Naive thymus-derived CD4-positive, alpha-beta T cell (primary cell): Measurements from ENCODE around the gene CDH5. TPM values are rescaled to one million over a fixed set of nuclear protein-coding genes. Genes with fewer than 3 reads are reported as not detected.

Source experiments
- ATAC-seq: fragments of 150-1000 bp; cut with Tn5 transposase; 2 replicates; pipeline ENCODE4 v1.10.0; 2021; ENCODE audit warnings: mild to moderate bottlenecking, moderate library complexity
- CTCF ChIA-PET: fragments of 350-600 bp; sonication (Branson Sonifier 250); formaldehyde crosslinking; loops from one replicate; lab custom pipeline; 2021; ENCODE audit warnings: antibody characterized with exemption; lab: Charles Lee
- POLR2A ChIA-PET: fragments of 350-600 bp; sonication (Branson Sonifier 250); formaldehyde crosslinking; loops from one replicate; lab custom pipeline; 2021; ENCODE audit warnings: antibody characterized with exemption, inconsistent platforms; lab: Charles Lee
- DNase-seq, 9 donors: peaks; one replicate each; pipeline versions ENCODE4 v3.0.0 to v3.0.0-alpha.2; 2020 to 2022; ENCODE audit warnings: mixed read lengths in 1 of 9
- H3K27ac ChIP-seq: one replicate; pipeline ENCODE4 v1.7.0; 2013; ENCODE audit warnings: mild to moderate bottlenecking, low read depth, low read length, moderate library complexity
- H3K27me3 ChIP-seq, 2 donors: one replicate each; pipeline ENCODE4 v1.7.0; 2013; ENCODE audit warnings: low read length in 2 of 2, mild to moderate bottlenecking in 2 of 2, moderate library complexity in 2 of 2; ENCODE audit not compliant: control insufficient read depth in 2 of 2, insufficient read depth in 2 of 2
- H3K36me3 ChIP-seq, 3 experiments: 1 replicate in 2 of 3; 2 replicates in 1 of 3; pipeline ENCODE4 v1.7.0; 2013; ENCODE audit warnings: low read length in 3 of 3, mild to moderate bottlenecking in 3 of 3, moderate library complexity in 1 of 3; ENCODE audit not compliant: insufficient read depth in 3 of 3, control insufficient read depth in 2 of 3
- H3K4me1 ChIP-seq, 2 donors: one replicate each; pipeline ENCODE4 v1.7.0; 2013; ENCODE audit warnings: low read length in 2 of 2, mild to moderate bottlenecking in 2 of 2, moderate library complexity in 1 of 2; ENCODE audit not compliant: control insufficient read depth in 2 of 2, insufficient read depth in 2 of 2
- H3K4me3 ChIP-seq: 2 replicates; pipeline ENCODE4 v1.7.0; 2013; ENCODE audit warnings: mild to moderate bottlenecking, low read length
- H3K9me3 ChIP-seq, 3 experiments: 1 replicate in 2 of 3; 2 replicates in 1 of 3; pipeline ENCODE4 v1.7.0; 2013; ENCODE audit warnings: low read length in 3 of 3; ENCODE audit not compliant: control insufficient read depth in 2 of 3
- H3K27ac Mint-ChIP-seq, 9 donors: one replicate each; pipeline ENCODE4 v1.8.0; 2020 to 2022; ENCODE audit warnings: mixed read lengths in 9 of 9, mild to moderate bottlenecking in 8 of 9, moderate library complexity in 5 of 9, inconsistent platforms in 2 of 9
- H3K27me3 Mint-ChIP-seq, 5 donors: one replicate each; pipeline ENCODE4 v1.8.0; 2021 to 2022; ENCODE audit warnings: mixed read lengths in 5 of 5, mild to moderate bottlenecking in 1 of 5
- H3K36me3 Mint-ChIP-seq, 5 donors: one replicate each; pipeline ENCODE4 v1.8.0; 2020 to 2022; ENCODE audit warnings: mixed read lengths in 5 of 5, mild to moderate bottlenecking in 3 of 5, inconsistent platforms in 1 of 5
- H3K4me1 Mint-ChIP-seq, 7 donors: one replicate each; pipeline ENCODE4 v1.8.0; 2020 to 2022; ENCODE audit warnings: mixed read lengths in 7 of 7, mild to moderate bottlenecking in 3 of 7, inconsistent platforms in 1 of 7
- H3K4me3 Mint-ChIP-seq, 10 donors: one replicate each; pipeline ENCODE4 v1.8.0; 2020 to 2022; ENCODE audit warnings: mild to moderate bottlenecking in 10 of 10, mixed read lengths in 10 of 10, moderate library complexity in 6 of 10, inconsistent platforms in 2 of 10
- H3K9me3 Mint-ChIP-seq, 11 donors: one replicate each; pipeline ENCODE4 v1.8.0; 2020 to 2022; ENCODE audit warnings: mixed read lengths in 11 of 11, mild to moderate bottlenecking in 4 of 11, inconsistent platforms in 1 of 11, moderate library complexity in 1 of 11
- intact Hi-C, 2 donors: fragments of 100-400 bp; cut with micrococcal nuclease; formaldehyde crosslinking; loops; one replicate each; pipeline ENCODE4 v1.15.1; 2023
- polyA plus RNA-seq, 2 donors: library from polyadenylated mRNA; unstranded; fragments of 300-500 nt; fragmentation: Illumina TruSeq; gene quantifications; one replicate each; pipeline ENCODE4 v1.2.3, GENCODE V29; 2021
- total RNA-seq, 6 experiments: library from RNA in 5 of 6; stranded (reverse) in 5 of 6; gene quantifications; 1 replicate in 5 of 6; 2 replicates in 1 of 6; pipeline ENCODE4 v1.2.3 and lab custom pipeline; 2021 to 2026

Gene CDH5
- total and polyA plus RNA-seq, 7 experiments from 2014 or later: not detected

GRCh38 chr16:66434619-66435430 lies 68.3 kb downstream of the CDH5 start:
- H3K27ac Mint-ChIP-seq: no peak overlapping the region
- Histone ChIP-seq H3K36me3 (no peaks in the 10 kb centered on the region), H3K4me1 (no peaks in the 10 kb centered on the region), H3K27ac (no peak overlapping the region), H3K27me3 (no peaks in the 10 kb centered on the region), H3K9me3 (no peaks in the 10 kb centered on the region), H3K4me3 (no peak overlapping the region)
- intact Hi-C loops: no loop called here
- H3K27me3 Mint-ChIP-seq: peaks cover 27 to 54% (median 31%) of the 10 kb centered on the region in 5 donors
- DNase-seq: no peak
- H3K9me3 Mint-ChIP-seq: peaks cover 0 to 5% (median 0%) of the 10 kb centered on the region in 11 donors
- H3K36me3 Mint-ChIP-seq: no peaks in the 10 kb centered on the region
- POLR2A ChIA-PET: no interaction called here
- no peak for ATAC-seq
- no peak overlapping the region for H3K4me3 Mint-ChIP-seq
- CTCF ChIA-PET: no interaction called here
- H3K4me1 Mint-ChIP-seq: no peaks in the 10 kb centered on the region

- H3K36me3 ChIP-seq: no peaks in the 10 kb centered on the region
- no peaks in the 10 kb centered on the region for H3K4me1 ChIP-seq
- H3K27ac ChIP-seq: no peak overlapping the region
- POLR2A ChIA-PET: no interaction called here
- ATAC-seq (no peak), DNase-seq (no peak)
- Mint-ChIP-seq H3K4me1 (no peaks in the 10 kb centered on the region), H3K36me3 (no peaks in the 10 kb centered on the region), H3K4me3 (no peak overlapping the region), H3K27me3 (peaks cover 21 to 54% (median 32%) of the 10 kb centered on the region in 5 donors), H3K9me3 (no peaks in the 10 kb centered on the region), H3K27ac (no peak overlapping the region)
- no peaks in the 10 kb centered on the region for H3K9me3 ChIP-seq
- H3K27me3 ChIP-seq: no peaks in the 10 kb centered on the region
- CTCF ChIA-PET: no interaction called here
- intact Hi-C loops: no loop called here
- no peak overlapping the region for H3K4me3 ChIP-seq
These were observed 69.4 kb downstream of the CDH5 start for GRCh38 chr16:66435896-66436295.

GRCh38 chr16:66437391-66437945 lies 71.0 kb downstream of the CDH5 start:
- H3K27me3 ChIP-seq: no peaks in the 10 kb centered on the region

GRCh38 chr16:66438536-66438935 lies 72.0 kb downstream of the CDH5 start:
- ATAC-seq (no peak), DNase-seq (no peak)
- no peak overlapping the region for H3K4me3 Mint-ChIP-seq
- no peaks in the 10 kb centered on the region for H3K4me1 Mint-ChIP-seq
- H3K27me3 Mint-ChIP-seq: peaks cover 9 to 30% (median 15%) of the 10 kb centered on the region in 5 donors
- no peaks in the 10 kb centered on the region for H3K36me3 Mint-ChIP-seq
- POLR2A ChIA-PET: no interaction called here
- H3K9me3 Mint-ChIP-seq: no peaks in the 10 kb centered on the region
- Histone ChIP-seq H3K27me3 (no peaks in the 10 kb centered on the region), H3K27ac (no peak overlapping the region), H3K4me1 (no peaks in the 10 kb centered on the region), H3K9me3 (no peaks in the 10 kb centered on the region), H3K36me3 (no peaks in the 10 kb centered on the region), H3K4me3 (no peak overlapping the region)
- CTCF ChIA-PET: no interaction called here
- intact Hi-C loops: no loop called here
- H3K27ac Mint-ChIP-seq: no peak overlapping the region

More at GRCh38 chr16:66437391-66437945, 71.0 kb downstream of the CDH5 start:
- DNase-seq: no peak
- H3K27ac Mint-ChIP-seq: no peak overlapping the region
- no peaks in the 10 kb centered on the region for H3K36me3 ChIP-seq
- no peak overlapping the region for H3K4me3 Mint-ChIP-seq
- H3K4me1 ChIP-seq: no peaks in the 10 kb centered on the region
- no peak for ATAC-seq
- H3K4me1 Mint-ChIP-seq: no peaks in the 10 kb centered on the region
- no peaks in the 10 kb centered on the region for H3K9me3 ChIP-seq
- H3K9me3 Mint-ChIP-seq: no peaks in the 10 kb centered on the region
- intact Hi-C loops: no loop called here
- H3K4me3 ChIP-seq: no peak overlapping the region
- ChIA-PET POLR2A (no interaction called here), CTCF (no interaction called here)
- no peaks in the 10 kb centered on the region for H3K36me3 Mint-ChIP-seq
- peaks cover 14 to 39% (median 18%) of the 10 kb centered on the region in 5 donors for H3K27me3 Mint-ChIP-seq
- no peak overlapping the region for H3K27ac ChIP-seq

- Histone ChIP-seq H3K27me3 (no peaks in the 10 kb centered on the region), H3K4me3 (no peak overlapping the region), H3K4me1 (no peaks in the 10 kb centered on the region), H3K27ac (no peak overlapping the region), H3K36me3 (no peaks in the 10 kb centered on the region), H3K9me3 (no peaks in the 10 kb centered on the region)
- ChIA-PET POLR2A (interaction anchor here (0.8 kb wide), 1 partner anchor 16 kb away, joined by 3 read pairs; no protein-coding TSS in a partner anchor), CTCF (no interaction called here)
- intact Hi-C loops: no loop called here
- no peak overlapping the region for H3K27ac Mint-ChIP-seq
- H3K27me3 Mint-ChIP-seq: peaks cover 9 to 34% (median 14%) of the 10 kb centered on the region in 5 donors
- H3K4me3 Mint-ChIP-seq: no peak overlapping the region
- no peaks in the 10 kb centered on the region for H3K36me3 Mint-ChIP-seq
- ATAC-seq (no peak), DNase-seq (no peak)
- no peaks in the 10 kb centered on the region for H3K9me3 Mint-ChIP-seq
- no peaks in the 10 kb centered on the region for H3K4me1 Mint-ChIP-seq
These were observed 72.7 kb downstream of the CDH5 start for GRCh38 chr16:66439051-66439730.

GRCh38 chr16:66440271-66440802 lies 73.8 kb downstream of the CDH5 start:
- no peak for DNase-seq

More at GRCh38 chr16:66440271-66440802, 73.8 kb downstream of the CDH5 start:
- H3K27ac ChIP-seq: no peak overlapping the region
- no peaks in the 10 kb centered on the region for H3K4me1 Mint-ChIP-seq
- ChIA-PET POLR2A (no interaction called here), CTCF (no interaction called here)
- H3K9me3 Mint-ChIP-seq: no peaks in the 10 kb centered on the region
- H3K4me3 Mint-ChIP-seq: no peak overlapping the region
- H3K9me3 ChIP-seq: no peaks in the 10 kb centered on the region
- H3K27me3 Mint-ChIP-seq: peaks cover 9 to 31% (median 14%) of the 10 kb centered on the region in 5 donors
- H3K36me3 Mint-ChIP-seq: no peaks in the 10 kb centered on the region
- no peak for ATAC-seq
- H3K27me3 ChIP-seq: no peaks in the 10 kb centered on the region
- H3K4me3 ChIP-seq: no peak overlapping the region
- no peak overlapping the region for H3K27ac Mint-ChIP-seq
- intact Hi-C loops: no loop called here
- H3K4me1 ChIP-seq: no peaks in the 10 kb centered on the region
- H3K36me3 ChIP-seq: no peaks in the 10 kb centered on the region
